Activated T-cell treated with anti-CD3 and anti-CD28 coated beads, Interleukin-2, amount 50 U/mL, for 1 hour (primary cell): ENCODE results near the gene NF1.
"Not testable (repeated sequence)": the region's sequence is repeated elsewhere in the genome, so short reads cannot be mapped to it uniquely, and the experiment has no call there.

Source experiments
- DNase-seq: peaks from one replicate; pipeline ENCODE4 v3.0.0-alpha.2; 2020

Gene NF1

GRCh38 chr17:31094600-31095235 is at the start of gene NF1:
Gene NF1 (plus strand): TSS chr17:31094977. CDS start chr17:31095310, 333 bp downstream.
- DNase-seq, result peak; percentile 83

- not testable (repeated sequence) for DNase-seq
Observed at GRCh38 chr17:31046856-31047425, 47.8 kb upstream of the NF1 start.

GRCh38 chr17:31048142-31048541 is 46.6 kb upstream of the NF1 start:
- no peak for DNase-seq

GRCh38 chr17:31048780-31049179 is 46.0 kb upstream of the NF1 start:
- DNase-seq, result no peak

GRCh38 chr17:31050948-31051347 is 43.8 kb upstream of the NF1 start:
- DNase-seq, result no peak

GRCh38 chr17:31051506-31051905 is 43.3 kb upstream of the NF1 start:
- DNase-seq, result no peak

GRCh38 chr17:31052187-31052889 is 42.4 kb upstream of the NF1 start:
- no peak for DNase-seq

- DNase-seq, result no peak
Observed at GRCh38 chr17:31053071-31053470, 41.7 kb upstream of the NF1 start.

- DNase-seq, result no peak
Observed at GRCh38 chr17:31054761-31055160, 40.0 kb upstream of the NF1 start.

GRCh38 chr17:31058976-31059375 is 35.8 kb upstream of the NF1 start:
- no peak for DNase-seq

- no peak for DNase-seq
Observed at GRCh38 chr17:31060791-31061550, 33.8 kb upstream of the NF1 start.

- no peak for DNase-seq
Observed at GRCh38 chr17:31061678-31062077, 33.1 kb upstream of the NF1 start.

GRCh38 chr17:31062346-31062745 is 32.4 kb upstream of the NF1 start:
- no peak for DNase-seq

- DNase-seq, result no peak
Observed at GRCh38 chr17:31064707-31065106, 30.1 kb upstream of the NF1 start.

GRCh38 chr17:31067691-31068184 is 27.0 kb upstream of the NF1 start:
- DNase-seq, result no peak

GRCh38 chr17:31068291-31068690 is 26.5 kb upstream of the NF1 start:
- peak; percentile 38 for DNase-seq

- no peak for DNase-seq
Observed at GRCh38 chr17:31072186-31072585, 22.6 kb upstream of the NF1 start.

GRCh38 chr17:31073411-31073810 is 21.4 kb upstream of the NF1 start:
- DNase-seq, result no peak

GRCh38 chr17:31074772-31075555 is 19.8 kb upstream of the NF1 start:
- no peak for DNase-seq

- no peak for DNase-seq
Observed at GRCh38 chr17:31078290-31078689, 16.5 kb upstream of the NF1 start.

GRCh38 chr17:31079731-31080130 is 15.0 kb upstream of the NF1 start:
- DNase-seq, result no peak

- no peak for DNase-seq
Observed at GRCh38 chr17:31085563-31085962, 9.2 kb upstream of the NF1 start.

GRCh38 chr17:31089471-31089870 is 5.3 kb upstream of the NF1 start:
- no peak for DNase-seq
